HG02943 (cell line): ENCODE results near the gene TUBGCP3.

Source experiments
- ATAC-seq: cut with Tn5 transposase; IDR thresholded peaks from one replicate; pipeline ENCODE4 v1.9.1; 2021; ENCODE audit warnings: mild to moderate bottlenecking, low read depth, moderate library complexity; ENCODE audit not compliant: unreplicated experiment

Gene TUBGCP3

GRCh38 chr13:112457081-112457480 is 130.9 kb downstream of the TUBGCP3 start:
- no peak for ATAC-seq

- ATAC-seq, result no peak
Measured at GRCh38 chr13:112456138-112457056, 131.6 kb downstream of the TUBGCP3 start.

DNA sequence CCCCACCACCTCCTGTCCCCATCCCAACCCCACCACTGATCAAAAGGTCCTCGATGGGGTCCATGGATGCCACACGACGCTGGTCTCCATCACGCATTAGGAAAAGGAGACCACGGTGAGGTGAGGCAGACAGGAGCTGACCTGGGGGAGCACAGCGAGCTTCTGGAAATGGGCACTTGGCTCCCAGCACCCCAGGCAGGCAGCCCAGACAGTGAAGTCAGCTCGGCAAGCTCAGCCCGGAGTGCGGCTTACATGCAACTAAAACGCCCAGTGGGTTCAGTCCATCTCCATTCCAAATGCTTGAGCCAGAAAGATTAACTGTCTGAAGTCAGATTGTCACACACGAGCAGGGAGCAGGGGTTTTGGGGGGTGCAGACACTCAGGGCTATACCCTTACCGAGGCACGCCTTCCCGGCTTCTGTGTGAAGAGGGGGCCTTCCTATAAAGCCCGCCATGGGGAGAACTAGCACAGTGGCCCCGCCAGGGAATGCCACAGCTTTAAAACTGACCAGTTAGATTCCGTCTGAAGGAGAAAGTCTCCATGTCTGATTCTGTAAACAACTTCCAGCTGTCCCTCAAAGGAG is 132.4 kb downstream of the TUBGCP3 start:
- no peak for ATAC-seq

GRCh38 chr13:112454648-112455334 is 133.2 kb downstream of the TUBGCP3 start:
- no peak for ATAC-seq

- no peak for ATAC-seq
Measured at GRCh38 chr13:112453874-112454647, 133.9 kb downstream of the TUBGCP3 start.

DNA sequence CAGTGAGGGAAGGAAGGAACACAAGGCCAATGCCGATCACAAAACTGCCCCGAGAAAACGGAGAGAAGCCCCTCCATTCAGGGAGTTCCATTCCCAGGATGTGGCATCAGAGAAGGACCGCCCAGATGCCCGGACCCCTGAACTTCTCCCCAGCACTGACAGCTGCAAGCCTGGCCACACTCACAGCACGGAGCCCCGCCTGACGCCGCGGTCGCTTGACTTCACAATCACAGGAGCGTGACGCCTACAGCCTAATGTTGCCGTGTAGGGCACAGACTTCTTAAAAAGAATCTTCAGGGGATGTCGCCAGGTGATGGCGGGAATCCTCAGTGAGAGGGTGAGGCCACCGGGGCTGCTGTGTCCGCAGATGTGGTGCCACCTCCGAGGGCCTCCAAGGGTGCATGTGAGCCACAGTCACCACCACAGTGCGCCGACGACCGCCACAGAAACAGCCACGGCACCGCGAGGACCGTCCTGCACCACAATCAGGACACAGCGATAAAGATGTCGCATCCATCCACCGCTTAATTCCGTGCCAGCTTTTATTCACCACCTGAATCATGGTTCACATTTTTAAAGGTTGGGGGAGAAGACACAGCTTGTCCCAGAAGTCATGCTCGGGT is 134.6 kb downstream of the TUBGCP3 start:
- ATAC-seq, result no peak

GRCh38 chr13:112452380-112453206 is 135.4 kb downstream of the TUBGCP3 start:
- no peak for ATAC-seq

DNA sequence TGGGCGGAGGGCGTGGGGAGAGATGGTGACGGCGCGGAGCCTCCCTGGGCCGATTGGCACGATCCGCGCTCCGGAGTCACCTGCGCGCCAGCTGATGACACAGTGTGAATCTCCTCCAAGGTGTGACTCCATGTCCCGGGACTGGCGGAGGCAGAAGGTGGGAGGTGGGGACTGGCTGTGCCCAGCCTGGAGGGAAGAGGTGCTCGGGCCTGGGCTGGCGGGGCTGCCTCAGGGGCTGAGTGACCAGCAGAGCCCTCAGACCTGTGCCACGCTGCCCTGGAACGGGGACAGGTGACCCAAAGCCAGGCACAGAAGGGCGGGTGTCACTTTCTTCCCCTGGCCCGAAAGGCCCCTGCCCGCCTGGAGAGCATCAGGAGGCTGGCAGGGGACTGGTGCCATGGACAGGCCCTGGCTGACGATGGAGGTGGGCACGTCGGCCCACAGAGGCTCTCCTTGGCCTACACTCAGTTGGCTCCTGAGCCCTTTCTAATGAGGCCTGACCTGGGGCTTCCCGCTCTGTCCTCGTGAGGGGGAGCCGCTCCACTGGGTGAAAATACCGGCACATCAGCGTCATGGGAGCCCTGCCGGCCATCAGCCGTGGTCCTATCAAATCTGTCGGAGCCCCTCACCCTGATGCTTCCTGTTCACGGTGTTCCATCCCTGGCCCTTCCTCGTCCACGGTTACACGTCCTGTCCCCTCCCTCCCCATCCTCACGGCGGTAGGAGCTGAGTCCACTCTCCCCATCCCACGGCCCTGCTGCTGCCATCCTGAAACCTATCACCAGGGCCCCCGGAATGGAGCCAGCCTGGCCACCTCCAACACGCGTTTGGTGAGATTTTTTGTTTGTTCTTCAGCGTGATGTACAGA is 136.2 kb downstream of the TUBGCP3 start:
- ATAC-seq, result no peak

GRCh38 chr13:112450904-112451240 is 137.1 kb downstream of the TUBGCP3 start:
- ATAC-seq, result no peak

GRCh38 chr13:112450118-112450903 is 137.6 kb downstream of the TUBGCP3 start:
- no peak for ATAC-seq

DNA sequence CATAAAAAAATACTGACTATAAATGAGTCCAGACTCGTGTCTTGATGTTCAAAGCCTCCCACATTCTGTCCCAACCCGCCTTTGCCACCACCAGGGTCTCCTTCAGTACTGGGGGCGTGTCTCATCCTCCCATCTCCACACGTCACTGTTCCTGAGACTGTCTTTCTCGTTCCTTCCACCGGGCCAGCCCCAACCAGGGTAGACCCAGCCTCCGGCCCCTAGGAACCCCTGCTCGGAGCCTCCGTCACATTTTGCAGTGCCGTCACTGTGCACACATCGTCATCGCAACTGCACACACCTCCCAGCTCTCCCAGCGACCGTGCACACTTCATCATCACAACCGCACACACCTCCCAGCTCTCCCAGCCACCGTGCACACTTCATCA is 138.4 kb downstream of the TUBGCP3 start:
- no peak for ATAC-seq

- no peak for ATAC-seq
Measured at GRCh38 chr13:112448621-112449544, 139.1 kb downstream of the TUBGCP3 start.

DNA sequence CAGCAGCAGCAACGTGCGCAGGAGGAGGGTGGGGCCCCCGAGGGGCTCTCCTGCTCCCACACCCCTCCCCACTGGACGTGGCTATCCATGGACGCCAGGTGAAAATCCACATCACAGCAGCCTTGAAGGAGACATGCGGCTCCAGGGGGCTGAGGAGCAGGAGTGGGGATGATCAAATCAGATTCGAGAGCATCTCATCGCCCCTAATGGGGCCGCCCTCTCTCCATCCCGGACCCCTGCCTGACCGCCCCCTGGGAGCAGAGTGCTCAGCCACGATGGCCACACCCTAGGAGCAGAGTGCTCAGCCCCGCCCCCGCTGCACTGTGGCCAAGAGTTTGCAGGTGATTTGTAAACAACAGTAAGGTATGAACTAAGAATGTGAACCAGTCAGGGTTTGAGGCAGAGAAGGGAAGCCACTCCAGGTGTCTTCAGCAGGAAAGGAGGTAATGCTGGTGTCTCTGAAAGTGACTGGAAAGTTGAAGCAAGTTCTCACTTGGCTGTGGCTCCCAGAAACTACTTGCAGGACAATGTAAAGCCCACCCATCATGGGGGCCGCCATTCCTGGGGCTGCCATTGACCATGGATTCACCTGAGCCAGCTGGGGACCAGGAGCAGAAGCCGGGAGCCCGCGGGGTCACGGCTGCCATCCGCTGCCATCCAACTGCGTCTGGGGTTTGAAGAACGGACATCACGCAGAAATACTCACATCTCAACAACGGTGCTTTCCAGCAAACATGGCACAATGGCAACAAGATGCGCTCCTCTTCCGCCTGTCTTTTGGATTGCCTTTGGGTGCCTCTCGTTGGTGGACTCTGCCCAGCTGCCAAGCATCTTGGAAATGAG is 140.0 kb downstream of the TUBGCP3 start:
- ATAC-seq, result no peak

- ATAC-seq, result no peak
Measured at GRCh38 chr13:112447306-112447705, 140.6 kb downstream of the TUBGCP3 start.

DNA sequence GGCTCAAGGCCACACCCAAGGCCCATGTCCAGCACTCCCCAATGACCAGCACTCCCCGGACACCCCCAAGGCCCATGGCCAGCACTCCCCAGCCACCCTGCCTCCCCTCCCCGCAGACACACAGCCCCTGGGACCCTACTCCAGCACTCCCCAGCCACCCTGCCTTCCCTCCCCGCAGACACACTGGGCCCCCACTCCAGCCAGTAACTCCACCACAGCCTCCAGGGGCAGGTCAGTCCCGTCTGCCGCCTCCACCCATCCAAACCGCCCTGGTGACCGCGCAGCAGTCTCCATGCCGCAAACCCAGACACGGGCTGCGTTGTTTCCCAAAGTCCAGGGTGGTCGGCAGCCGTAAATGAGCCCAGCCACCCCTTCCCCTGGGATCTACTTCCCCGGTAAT is 141.1 kb downstream of the TUBGCP3 start:
- ATAC-seq, result no peak

DNA sequence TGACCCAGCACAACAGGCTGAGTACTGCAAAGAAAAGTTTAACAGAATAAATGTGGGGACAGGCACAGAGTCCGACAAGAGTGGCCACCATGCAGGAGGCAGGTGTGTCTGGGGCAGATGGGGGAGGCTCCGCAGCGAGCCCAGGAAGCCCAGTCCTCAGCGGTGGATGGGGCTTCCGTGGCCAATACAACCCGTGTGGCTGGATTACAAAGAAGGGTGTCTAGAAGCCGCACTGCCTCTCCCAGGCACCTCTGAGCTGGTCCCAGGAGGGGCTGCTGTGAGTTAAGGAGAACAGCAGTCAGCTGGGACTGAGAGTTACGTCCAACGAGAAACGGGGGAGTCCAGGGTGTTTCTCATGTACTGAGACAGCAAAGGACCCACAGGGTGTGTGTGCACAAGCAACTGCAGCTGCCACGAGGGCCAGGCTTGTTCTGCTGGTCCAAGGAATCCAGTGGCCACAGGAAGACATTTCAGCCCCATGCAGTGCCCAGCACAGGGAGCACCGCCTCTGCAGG is 141.5 kb downstream of the TUBGCP3 start:
- no peak for ATAC-seq
